T-helper 17 cell (primary cell): ENCODE data around the gene TNFRSF1B. TPM values are rescaled to one million over a fixed set of nuclear protein-coding genes. Genes with fewer than 3 reads are reported as not detected.
A peak's percentile ranks its signal among the peaks of the same experiment; 100 is the strongest.

Source experiments
- ATAC-seq: fragments of 150-1000 bp; cut with Tn5 transposase; 2 replicates; pipeline ENCODE4 v1.10.0; 2021; ENCODE audit warnings: mild to moderate bottlenecking, moderate library complexity
- DNase-seq, 3 donors: peaks; one replicate each; pipeline versions ENCODE4 v3.0.0 to v3.0.0-alpha.2; 2020 to 2021
- H3K9me3 ChIP-seq: one replicate; pipeline ENCODE4 v1.7.0; 2013; ENCODE audit warnings: low read length, mild to moderate bottlenecking; ENCODE audit not compliant: control insufficient read depth, poor library complexity, severe bottlenecking
- H3K27ac Mint-ChIP-seq: one replicate; pipeline ENCODE4 v1.8.0; 2022; ENCODE audit warnings: mild to moderate bottlenecking, moderate library complexity, mixed read lengths
- H3K27me3 Mint-ChIP-seq: one replicate; pipeline ENCODE4 v1.8.0; 2022; ENCODE audit warnings: mixed read lengths
- H3K36me3 Mint-ChIP-seq: one replicate; pipeline ENCODE4 v1.8.0; 2022; ENCODE audit warnings: low read depth, mixed read lengths
- H3K4me1 Mint-ChIP-seq: one replicate; pipeline ENCODE4 v1.8.0; 2022; ENCODE audit warnings: mild to moderate bottlenecking, mixed read lengths
- H3K4me3 Mint-ChIP-seq: one replicate; pipeline ENCODE4 v1.8.0; 2022; ENCODE audit warnings: mild to moderate bottlenecking, moderate library complexity, mixed read lengths
- total RNA-seq, 4 donors: library from RNA in 2 of 4; stranded (reverse) in 2 of 4; gene quantifications; one replicate each; pipeline ENCODE4 v1.2.3 and lab custom pipeline; 2022 to 2026

The TNFRSF1B gene
- total RNA-seq, 2 donors from 2014 or later, result 127 to 132 TPM

DNA sequence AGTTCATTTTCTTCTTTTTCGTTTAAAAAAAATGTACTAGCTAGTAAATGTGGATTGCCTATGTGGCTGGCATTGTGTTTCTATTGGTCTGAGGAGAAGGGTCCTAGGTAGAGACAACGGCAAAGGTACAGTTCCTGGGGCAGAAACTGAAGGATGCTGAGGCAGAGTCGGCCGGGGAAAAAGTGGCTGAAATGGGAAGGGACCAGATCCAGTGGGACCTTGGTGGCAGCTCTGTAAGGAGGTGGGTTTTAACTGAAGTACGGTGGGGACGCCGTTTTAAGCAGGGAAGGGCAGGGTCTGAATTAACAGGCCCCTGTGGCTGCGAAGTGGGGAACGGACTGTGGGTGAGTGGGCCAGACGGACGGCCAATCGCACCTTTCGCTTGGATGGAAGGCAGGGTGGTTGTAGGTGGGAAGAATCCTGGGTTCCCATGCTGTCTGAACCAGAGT, 62.6 kb downstream of the TNFRSF1B start:
- no peak for DNase-seq
- no peaks in the 10 kb centered on the region for H3K27me3 Mint-ChIP-seq
- no peaks in the 10 kb centered on the region for H3K9me3 ChIP-seq
- no peaks in the 10 kb centered on the region for H3K36me3 Mint-ChIP-seq
- peaks cover 19% of the 10 kb centered on the region for H3K4me1 Mint-ChIP-seq
- H3K27ac Mint-ChIP-seq, result peak overlapping the region; percentile 77
- no peak for ATAC-seq
- H3K4me3 Mint-ChIP-seq, result peak overlapping the region; percentile 67

- peak within 1 kb of the TSS; percentile 89 for H3K4me3 Mint-ChIP-seq
- no peaks in the 10 kb centered on the region for H3K36me3 Mint-ChIP-seq
- peak; percentile 79 to 86 (median 86) for DNase-seq
- H3K4me1 Mint-ChIP-seq, result peaks cover 19% of the 10 kb centered on the region
- ATAC-seq, result peak; percentile 98
- peak within 1 kb of the TSS; percentile 77 for H3K27ac Mint-ChIP-seq
- H3K9me3 ChIP-seq, result no peaks in the 10 kb centered on the region
- H3K27me3 Mint-ChIP-seq, result no peaks in the 10 kb centered on the region
These were observed 63.2 kb downstream of the TNFRSF1B start, which contains the start of gene VPS13D for GRCh38 chr1:12229835-12230548. Gene VPS13D, plus strand, starts transcription at chr1:12230030. Its CDS starts 4,237 bp downstream, at chr1:12234267.

GRCh38 chr1:12230549-12231275, 63.9 kb downstream of the TNFRSF1B start:
- DNase-seq (no peak), ATAC-seq (peak; percentile 22)
- H3K27me3 Mint-ChIP-seq, result no peaks in the 10 kb centered on the region
- H3K9me3 ChIP-seq, result no peaks in the 10 kb centered on the region
- H3K4me1 Mint-ChIP-seq, result peaks cover 19% of the 10 kb centered on the region
- H3K27ac Mint-ChIP-seq, result peak overlapping the region; percentile 59
- no peaks in the 10 kb centered on the region for H3K36me3 Mint-ChIP-seq
- H3K4me3 Mint-ChIP-seq, result peak overlapping the region; percentile 89

DNA sequence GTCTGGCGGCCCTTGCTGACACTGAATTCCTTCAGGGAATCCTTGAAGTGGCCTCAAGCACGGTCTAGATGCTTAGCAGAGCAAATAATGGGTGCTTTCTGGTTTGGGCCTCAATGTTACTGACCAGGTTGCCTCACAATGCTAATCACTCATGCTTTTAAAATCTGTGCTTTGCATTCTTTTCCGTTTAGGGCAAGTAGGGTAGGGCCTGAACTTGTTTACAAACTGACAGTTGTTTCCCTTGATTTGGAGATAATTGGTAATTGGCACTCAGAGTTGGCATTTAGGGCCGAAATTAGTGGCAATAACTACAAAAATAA, 64.4 kb downstream of the TNFRSF1B start:
- DNase-seq (no peak), ATAC-seq (no peak)
- peak overlapping the region; percentile 89 for H3K4me3 Mint-ChIP-seq
- H3K9me3 ChIP-seq, result no peaks in the 10 kb centered on the region
- H3K27ac Mint-ChIP-seq, result peak overlapping the region; percentile 59
- H3K36me3 Mint-ChIP-seq, result no peaks in the 10 kb centered on the region
- H3K4me1 Mint-ChIP-seq, result peaks cover 21% of the 10 kb centered on the region
- no peaks in the 10 kb centered on the region for H3K27me3 Mint-ChIP-seq

- H3K27ac Mint-ChIP-seq, result no peak overlapping the region
- no peaks in the 10 kb centered on the region for H3K36me3 Mint-ChIP-seq
- ATAC-seq (no peak), DNase-seq (no peak)
- H3K4me1 Mint-ChIP-seq, result peaks cover 21% of the 10 kb centered on the region
- no peaks in the 10 kb centered on the region for H3K9me3 ChIP-seq
- H3K4me3 Mint-ChIP-seq, result no peak overlapping the region
- H3K27me3 Mint-ChIP-seq, result no peaks in the 10 kb centered on the region
These were observed 65.4 kb downstream of the TNFRSF1B start for GRCh38 chr1:12232221-12232620.

DNA sequence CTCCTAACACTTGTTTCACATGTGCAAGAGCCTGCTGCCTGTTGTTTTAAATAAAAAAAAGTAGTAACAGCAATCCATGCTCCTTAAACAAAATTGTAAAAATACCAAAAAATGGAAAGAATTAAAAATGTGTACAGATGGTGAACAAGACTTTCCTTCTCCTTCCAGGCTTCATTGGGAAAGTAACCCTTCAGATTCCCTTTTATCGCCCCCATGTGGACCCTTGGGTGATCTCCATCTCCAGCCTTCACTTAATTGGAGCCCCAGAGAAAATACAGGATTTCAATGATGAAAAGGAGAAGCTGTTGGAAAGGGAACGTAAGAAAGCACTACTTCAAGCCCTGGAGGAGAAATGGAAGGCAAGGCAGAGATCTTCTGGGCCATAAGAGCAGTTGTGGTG, 77.3 kb downstream of the TNFRSF1B start:
- Mint-ChIP-seq H3K4me3 (no peak overlapping the region), H3K27ac (peak overlapping the region; percentile 76), H3K36me3 (peaks cover 8% of the 10 kb centered on the region), H3K27me3 (no peaks in the 10 kb centered on the region), H3K4me1 (peaks cover 5% of the 10 kb centered on the region)
- ATAC-seq (no peak), DNase-seq (no peak)
- no peaks in the 10 kb centered on the region for H3K9me3 ChIP-seq

DNA sequence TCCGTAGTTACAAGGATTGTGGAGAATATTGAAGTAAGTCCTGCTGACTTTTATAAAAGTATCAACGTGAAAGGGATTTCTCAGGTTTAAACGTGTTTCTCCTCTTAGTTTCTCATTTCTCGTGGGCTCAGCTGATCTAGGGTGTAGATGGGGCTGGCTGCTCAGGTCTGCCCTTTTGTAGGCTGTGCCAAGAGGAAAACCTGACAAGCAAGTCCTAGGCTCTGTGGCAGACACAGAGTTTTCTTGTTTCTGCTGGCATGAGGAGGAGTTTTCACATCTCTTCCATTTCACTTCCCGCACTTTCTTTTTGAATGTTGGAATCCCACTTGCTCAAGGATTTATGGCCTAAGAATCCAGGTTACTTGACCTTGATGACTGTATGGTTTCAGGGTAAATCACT, 77.8 kb downstream of the TNFRSF1B start:
- peaks cover 8% of the 10 kb centered on the region for H3K36me3 Mint-ChIP-seq
- no peaks in the 10 kb centered on the region for H3K9me3 ChIP-seq
- no peaks in the 10 kb centered on the region for H3K27me3 Mint-ChIP-seq
- H3K4me3 Mint-ChIP-seq, result no peak overlapping the region
- ATAC-seq (no peak), DNase-seq (no peak)
- peak overlapping the region; percentile 76 for H3K27ac Mint-ChIP-seq
- H3K4me1 Mint-ChIP-seq, result peaks cover 5% of the 10 kb centered on the region

DNA sequence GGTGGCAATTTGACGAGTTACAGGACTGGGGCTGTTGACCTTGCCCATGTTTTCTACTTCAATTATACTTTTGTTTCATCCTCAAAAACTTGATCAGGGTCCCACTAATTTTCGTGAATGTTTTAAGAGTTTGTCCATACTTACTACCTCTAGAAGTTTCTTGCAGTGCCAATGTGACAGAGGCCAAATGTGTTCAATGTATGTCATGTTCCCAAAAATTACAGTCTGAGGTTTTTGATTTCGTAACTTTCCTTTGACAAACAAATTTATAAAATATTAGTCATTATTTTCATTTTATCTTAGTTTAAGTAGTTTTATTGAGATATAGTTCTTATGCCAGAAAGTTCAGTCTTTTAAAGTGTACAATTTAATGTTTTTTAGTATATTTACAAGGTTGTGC, 78.3 kb downstream of the TNFRSF1B start:
- ATAC-seq, result no peak
- DNase-seq, result no peak
- H3K9me3 ChIP-seq, result no peaks in the 10 kb centered on the region
- Mint-ChIP-seq H3K36me3 (peaks cover 8% of the 10 kb centered on the region), H3K27ac (no peak overlapping the region), H3K27me3 (no peaks in the 10 kb centered on the region), H3K4me3 (no peak overlapping the region), H3K4me1 (peaks cover 3% of the 10 kb centered on the region)

GRCh38 chr1:12245733-12246132, 78.9 kb downstream of the TNFRSF1B start:
- Mint-ChIP-seq H3K27ac (no peak overlapping the region), H3K36me3 (peaks cover 9% of the 10 kb centered on the region), H3K27me3 (no peaks in the 10 kb centered on the region), H3K4me3 (no peak overlapping the region), H3K4me1 (peaks cover 5% of the 10 kb centered on the region)
- ATAC-seq, result no peak
- no peak for DNase-seq
- no peaks in the 10 kb centered on the region for H3K9me3 ChIP-seq

GRCh38 chr1:12246584-12246983, 79.8 kb downstream of the TNFRSF1B start:
- Mint-ChIP-seq H3K4me3 (no peak overlapping the region), H3K36me3 (peaks cover 12% of the 10 kb centered on the region), H3K27ac (no peak overlapping the region), H3K27me3 (no peaks in the 10 kb centered on the region), H3K4me1 (peaks cover 8% of the 10 kb centered on the region)
- H3K9me3 ChIP-seq, result no peaks in the 10 kb centered on the region
- DNase-seq (no peak), ATAC-seq (no peak)

DNA sequence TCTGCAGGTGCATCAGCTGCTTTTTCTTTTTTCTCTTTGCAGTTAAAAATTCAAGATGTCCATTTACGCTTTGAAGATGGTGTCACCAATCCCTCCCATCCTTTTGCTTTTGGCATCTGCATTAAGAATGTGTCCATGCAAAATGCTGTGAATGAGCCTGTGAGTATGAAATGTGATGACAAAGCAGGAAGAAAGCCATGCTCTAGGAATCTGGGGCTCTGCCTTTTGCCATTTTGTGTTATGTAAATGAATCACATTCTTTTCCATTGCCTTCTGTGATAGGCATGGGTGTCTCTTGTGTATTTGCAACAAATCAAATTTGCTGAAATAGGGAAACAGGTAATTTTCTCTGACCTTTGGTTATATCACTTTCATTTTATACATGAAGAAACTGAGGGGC, 82.4 kb downstream of the TNFRSF1B start:
- Mint-ChIP-seq H3K27ac (no peak overlapping the region), H3K4me3 (no peak overlapping the region), H3K36me3 (peaks cover 9% of the 10 kb centered on the region), H3K4me1 (peaks cover 4% of the 10 kb centered on the region), H3K27me3 (no peaks in the 10 kb centered on the region)
- ATAC-seq, result no peak
- DNase-seq, result no peak
- H3K9me3 ChIP-seq, result no peaks in the 10 kb centered on the region

DNA sequence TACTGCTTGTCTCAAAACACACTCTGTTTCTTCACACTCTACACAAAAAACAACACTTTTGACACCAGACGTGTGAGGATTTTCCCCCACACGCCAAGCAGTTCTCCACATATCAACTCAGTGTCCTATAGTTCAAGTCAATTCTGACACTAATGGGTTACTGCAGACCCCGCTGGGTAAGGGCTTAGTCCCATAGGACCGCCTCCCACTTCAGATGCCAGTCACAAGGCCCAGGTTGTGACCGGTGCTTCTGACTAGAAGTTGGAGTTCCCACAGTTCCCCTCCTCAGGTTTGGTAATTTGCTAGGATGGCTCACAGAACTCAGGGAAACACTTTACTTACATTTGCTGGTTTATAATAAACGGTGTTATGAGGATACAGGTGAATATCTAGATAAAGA, 83.0 kb downstream of the TNFRSF1B start:
- no peaks in the 10 kb centered on the region for H3K27me3 Mint-ChIP-seq
- ATAC-seq (no peak), DNase-seq (no peak)
- no peaks in the 10 kb centered on the region for H3K9me3 ChIP-seq
- H3K27ac Mint-ChIP-seq, result no peak overlapping the region
- H3K4me3 Mint-ChIP-seq, result no peak overlapping the region
- peaks cover 8% of the 10 kb centered on the region for H3K36me3 Mint-ChIP-seq
- peaks cover 4% of the 10 kb centered on the region for H3K4me1 Mint-ChIP-seq

- peaks cover 5% of the 10 kb centered on the region for H3K36me3 Mint-ChIP-seq
These were observed 84.7 kb downstream of the TNFRSF1B start for GRCh38 chr1:12251442-12251841.

DNA sequence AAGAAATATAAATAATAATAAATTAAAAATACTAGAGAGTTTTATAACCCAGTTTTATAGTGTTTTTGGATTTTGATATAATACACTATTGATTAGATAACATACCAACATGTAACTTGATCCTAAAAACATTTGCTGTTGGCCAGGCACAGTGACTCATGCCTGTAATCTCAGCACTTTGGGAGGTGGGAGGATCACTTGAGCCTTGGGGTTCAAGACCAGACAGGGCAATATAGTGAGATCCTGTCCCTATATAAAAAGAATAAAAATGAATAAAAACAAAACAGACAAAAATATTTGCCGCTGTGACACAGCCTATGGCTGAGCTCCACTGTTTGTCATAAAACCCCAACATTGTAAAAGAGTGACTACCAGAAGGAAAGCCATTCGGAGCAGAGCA, 89.1 kb downstream of the TNFRSF1B start:
- no peak for ATAC-seq
- DNase-seq, result no peak
- H3K27me3 Mint-ChIP-seq, result no peaks in the 10 kb centered on the region
- no peak overlapping the region for H3K27ac Mint-ChIP-seq
- H3K4me1 Mint-ChIP-seq, result peaks cover 3% of the 10 kb centered on the region
- no peak overlapping the region for H3K4me3 Mint-ChIP-seq
- H3K9me3 ChIP-seq, result no peaks in the 10 kb centered on the region
- H3K36me3 Mint-ChIP-seq, result peaks cover 7% of the 10 kb centered on the region

More at GRCh38 chr1:12251442-12251841, 84.7 kb downstream of the TNFRSF1B start:
- DNase-seq (no peak), ATAC-seq (no peak)
- H3K4me3 Mint-ChIP-seq, result no peak overlapping the region
- no peaks in the 10 kb centered on the region for H3K9me3 ChIP-seq
- H3K27ac Mint-ChIP-seq, result no peak overlapping the region
- no peaks in the 10 kb centered on the region for H3K27me3 Mint-ChIP-seq
- peaks cover 4% of the 10 kb centered on the region for H3K4me1 Mint-ChIP-seq
